Fibroblast of lung (primary cell): ENCODE measurements around the gene DPYD. TPM values are rescaled to one million over a fixed set of nuclear protein-coding genes. Genes with fewer than 3 reads are reported as not detected.

Experiments used
- DNase-seq, 2 donors: peaks; one replicate each; pipeline versions ENCODE4 v3.0.0 to v3.0.0-alpha.2; 2010; ENCODE audit warnings: low read depth in 2 of 2
- H2AFZ ChIP-seq: 2 replicates; pipeline ENCODE4 v1.5.1; 2012; ENCODE audit warnings: low read length, control low read depth, inconsistent platforms
- H3K27ac ChIP-seq: 2 replicates; pipeline ENCODE4 v1.5.1; 2011; ENCODE audit warnings: low read length, control low read depth; ENCODE audit not compliant: insufficient read depth
- H3K27me3 ChIP-seq: 2 replicates; pipeline ENCODE4 v1.5.1; 2011; ENCODE audit warnings: mild to moderate bottlenecking, low read length; ENCODE audit not compliant: control insufficient read depth, insufficient read depth
- H3K36me3 ChIP-seq: 2 replicates; pipeline ENCODE4 v1.5.1; 2011; ENCODE audit warnings: low read length; ENCODE audit not compliant: control insufficient read depth, insufficient read depth
- H3K4me1 ChIP-seq: 2 replicates; pipeline ENCODE4 v1.5.1; 2011; ENCODE audit warnings: low read length; ENCODE audit not compliant: control insufficient read depth, insufficient read depth; ENCODE audit errors: extremely low read depth
- H3K4me2 ChIP-seq: 2 replicates; pipeline ENCODE4 v1.5.1; 2011; ENCODE audit warnings: low read length, control low read depth; ENCODE audit not compliant: insufficient read depth; ENCODE audit errors: extremely low read depth
- H3K4me3 ChIP-seq, 4 experiments: fragments of 200-600 bp in 1 of 4; sonication (generic) in 1 of 4; replicated peaks in 1 of 4; 2 replicates each; pipeline ENCODE4 v1.5.1; 2011 to 2016; ENCODE audit warnings: low read length in 4 of 4, low read depth in 3 of 4, mild to moderate bottlenecking in 3 of 4, control low read depth in 2 of 4, inconsistent platforms in 1 of 4, mixed read lengths in 1 of 4; ENCODE audit not compliant: insufficient read depth in 1 of 4; ENCODE audit errors: control extremely low read depth in 1 of 4
- H3K79me2 ChIP-seq: 2 replicates; pipeline ENCODE4 v1.5.1; 2012; ENCODE audit warnings: mild to moderate bottlenecking, low read length, inconsistent platforms; ENCODE audit not compliant: control insufficient read depth, insufficient read depth
- H3K9ac ChIP-seq: 2 replicates; pipeline ENCODE4 v1.5.1; 2011; ENCODE audit warnings: mild to moderate bottlenecking, low read length, control low read depth; ENCODE audit not compliant: insufficient read depth
- H3K9me3 ChIP-seq: 2 replicates; pipeline ENCODE4 v1.5.1; 2012; ENCODE audit warnings: low read depth, low read length; ENCODE audit not compliant: control insufficient read depth, insufficient read depth
- H4K20me1 ChIP-seq: 2 replicates; pipeline ENCODE4 v1.5.1; 2011; ENCODE audit warnings: low read length; ENCODE audit not compliant: control insufficient read depth, insufficient read depth; ENCODE audit errors: extremely low read depth
- EZH2 ChIP-seq: IDR thresholded peaks from 2 replicates; pipeline ENCODE4 v1.5.1; 2012; ENCODE audit warnings: low read length, control low read depth, mild to moderate bottlenecking; ENCODE audit errors: missing control alignments
- polyA plus RNA-seq, 2 donors: library from polyadenylated mRNA; depleted of rRNA in 1 of 2; stranded (reverse) in 1 of 2; unstranded in 1 of 2; fragments of >200 nt; gene quantifications; 2 replicates each; pipeline ENCODE4 v1.2.1, GENCODE V29; 2011 to 2012; ENCODE audit warnings: missing spikeins in 1 of 2
- total RNA-seq: library from RNA; depleted of rRNA; stranded (reverse); fragments of >200 nt; gene quantifications from 2 replicates; pipeline ENCODE4 v1.2.1, GENCODE V29; 2014
- TF ChIP-seq, protein P1 (sequence below), 2 donors: IDR thresholded peaks in 1 of 2; conservative IDR thresholded peaks in 1 of 2; 1 replicate in 1 of 2; 2 replicates in 1 of 2; pipeline ENCODE4 v1.5.1; 2011 to 2012; ENCODE audit warnings: low read length in 2 of 2, control low read depth in 1 of 2, inconsistent platforms in 1 of 2, low read depth in 1 of 2, mild to moderate bottlenecking in 1 of 2

Gene DPYD
- total and polyA plus RNA-seq, 2 donors (not counting 1 experiment from before 2014, with no cell fraction given): 32.0 to 63.1 TPM

GRCh38 chr1:97619706-97620105, 301.1 kb downstream of the DPYD start:
- Histone ChIP-seq H3K4me3 (no peak overlapping the region), H3K9ac (no peak overlapping the region), H3K4me1 (no peaks in the 10 kb centered on the region), H3K9me3 (no peaks in the 10 kb centered on the region), H3K79me2 (no peaks in the 10 kb centered on the region), H3K36me3 (no peaks in the 10 kb centered on the region), H3K27ac (no peak overlapping the region), H3K4me2 (no peak overlapping the region), H2AFZ (no peak overlapping the region), H4K20me1 (no peaks in the 10 kb centered on the region), H3K27me3 (no peaks in the 10 kb centered on the region)
- TF ChIP-seq, protein P1, sequence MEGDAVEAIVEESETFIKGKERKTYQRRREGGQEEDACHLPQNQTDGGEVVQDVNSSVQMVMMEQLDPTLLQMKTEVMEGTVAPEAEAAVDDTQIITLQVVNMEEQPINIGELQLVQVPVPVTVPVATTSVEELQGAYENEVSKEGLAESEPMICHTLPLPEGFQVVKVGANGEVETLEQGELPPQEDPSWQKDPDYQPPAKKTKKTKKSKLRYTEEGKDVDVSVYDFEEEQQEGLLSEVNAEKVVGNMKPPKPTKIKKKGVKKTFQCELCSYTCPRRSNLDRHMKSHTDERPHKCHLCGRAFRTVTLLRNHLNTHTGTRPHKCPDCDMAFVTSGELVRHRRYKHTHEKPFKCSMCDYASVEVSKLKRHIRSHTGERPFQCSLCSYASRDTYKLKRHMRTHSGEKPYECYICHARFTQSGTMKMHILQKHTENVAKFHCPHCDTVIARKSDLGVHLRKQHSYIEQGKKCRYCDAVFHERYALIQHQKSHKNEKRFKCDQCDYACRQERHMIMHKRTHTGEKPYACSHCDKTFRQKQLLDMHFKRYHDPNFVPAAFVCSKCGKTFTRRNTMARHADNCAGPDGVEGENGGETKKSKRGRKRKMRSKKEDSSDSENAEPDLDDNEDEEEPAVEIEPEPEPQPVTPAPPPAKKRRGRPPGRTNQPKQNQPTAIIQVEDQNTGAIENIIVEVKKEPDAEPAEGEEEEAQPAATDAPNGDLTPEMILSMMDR (conservative IDR thresholded peaks at IDR 0.05 in 1 of 2, IDR thresholded peaks at IDR 0.05 in 1 of 2; ENCODE audit: low read depth in 1 of 2, low read length in 2 of 2): no peak
- no peak for TF ChIP-seq EZH2
- DNase-seq: no peak

DNA sequence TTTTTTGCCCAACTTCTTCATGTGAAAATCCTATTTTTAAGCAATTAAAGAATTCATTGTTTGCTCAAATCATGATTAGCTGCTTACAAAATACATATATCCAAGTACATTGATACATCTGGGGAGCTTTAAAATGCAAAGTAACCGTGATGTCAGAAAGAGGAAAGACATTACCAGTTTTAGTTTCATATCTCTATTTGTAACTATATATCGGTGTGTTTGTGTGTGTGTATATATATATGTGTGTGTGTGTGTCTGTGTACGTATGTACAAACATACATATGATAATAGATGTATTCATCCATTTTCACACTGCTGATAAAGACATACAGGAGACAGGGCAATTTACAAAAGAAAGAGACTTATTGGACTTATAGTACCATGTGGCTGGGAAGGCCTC, 310.1 kb downstream of the DPYD start:
- Histone ChIP-seq H3K36me3 (no peaks in the 10 kb centered on the region), H3K4me3 (no peak overlapping the region), H3K79me2 (no peaks in the 10 kb centered on the region), H3K27me3 (no peaks in the 10 kb centered on the region), H2AFZ (no peak overlapping the region), H3K27ac (no peak overlapping the region), H3K4me2 (no peak overlapping the region), H3K9ac (no peak overlapping the region), H3K9me3 (no peaks in the 10 kb centered on the region), H3K4me1 (no peaks in the 10 kb centered on the region), H4K20me1 (no peaks in the 10 kb centered on the region)
- DNase-seq: no peak
- no peak for TF ChIP-seq EZH2
- TF ChIP-seq, protein P1 (conservative IDR thresholded peaks at IDR 0.05 in 1 of 2, IDR thresholded peaks at IDR 0.05 in 1 of 2; ENCODE audit: low read depth in 1 of 2, low read length in 2 of 2): no peak

- Histone ChIP-seq H3K4me2 (no peak overlapping the region), H4K20me1 (no peaks in the 10 kb centered on the region), H3K27ac (no peak overlapping the region), H3K9me3 (no peaks in the 10 kb centered on the region), H3K4me3 (no peak overlapping the region), H2AFZ (no peak overlapping the region), H3K27me3 (no peaks in the 10 kb centered on the region), H3K79me2 (no peaks in the 10 kb centered on the region), H3K4me1 (no peaks in the 10 kb centered on the region), H3K36me3 (no peaks in the 10 kb centered on the region), H3K9ac (no peak overlapping the region)
- TF ChIP-seq, protein P1 (conservative IDR thresholded peaks at IDR 0.05 in 1 of 2, IDR thresholded peaks at IDR 0.05 in 1 of 2; ENCODE audit: low read depth in 1 of 2, low read length in 2 of 2): no peak
- TF ChIP-seq EZH2: no peak
- no peak for DNase-seq
Measured at GRCh38 chr1:97610102-97610501, 310.7 kb downstream of the DPYD start.
